ENCODE results near the gene ATAD2B.

Gene ATAD2B

GRCh38 chr2:23703037-23703582 lies 223.8 kb downstream of the ATAD2B start:
- DNase-seq (ENCODE audit: low spot score), result no peak

- DNase-seq (ENCODE audit: low spot score), result no peak
Measured at GRCh38 chr2:23700627-23701026, 226.3 kb downstream of the ATAD2B start.

GRCh38 chr2:23699580-23699925 lies 227.4 kb downstream of the ATAD2B start:
- no peak for DNase-seq (ENCODE audit: low spot score)

DNA sequence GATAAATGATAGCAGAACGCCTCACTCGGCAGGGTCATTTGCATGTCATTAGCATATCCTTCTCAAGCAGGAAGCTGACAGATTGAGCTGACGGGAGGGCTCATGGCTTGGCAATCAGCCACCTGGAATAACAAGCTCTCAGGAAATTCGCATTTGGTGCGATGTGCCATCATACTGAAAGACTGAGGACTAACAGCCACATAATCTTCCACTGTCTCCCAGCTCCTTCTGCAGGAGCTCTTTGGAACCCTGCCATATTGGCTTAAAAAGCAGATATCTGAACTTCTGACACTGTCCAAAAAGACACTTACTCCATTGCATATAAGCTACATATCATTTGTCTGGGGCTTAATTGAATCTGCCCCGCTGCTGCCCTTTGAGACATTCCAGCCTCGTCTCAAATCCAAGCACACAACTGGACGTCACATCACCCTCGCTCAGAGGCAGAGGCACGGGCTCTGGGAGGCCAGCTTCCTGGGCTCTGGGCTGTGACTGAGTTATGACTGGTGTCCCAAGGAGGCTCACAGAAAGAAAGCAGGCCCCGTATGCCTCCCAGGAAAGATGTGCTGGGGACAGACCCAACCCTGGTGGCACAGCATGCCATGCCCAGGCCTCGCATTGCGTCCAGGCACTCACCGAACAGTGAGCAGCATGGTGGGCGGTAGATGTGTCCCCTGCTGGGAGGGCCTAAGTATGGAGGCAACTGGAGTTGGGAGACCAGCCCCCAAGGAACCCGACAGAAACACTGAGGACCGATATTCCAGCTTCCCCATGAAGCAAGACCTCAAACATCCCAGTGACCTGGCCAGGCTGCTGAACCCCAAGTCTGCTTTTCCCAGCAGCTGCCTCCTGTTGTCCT lies 228.0 kb downstream of the ATAD2B start:
- DNase-seq (ENCODE audit: low spot score), result no peak
